RCC 7860 (cell line): ENCODE data around the gene SEMA6C.

Experiments used
- DNase-seq: peaks from one replicate; pipeline ENCODE4 v3.0.0-alpha.2; 2015; ENCODE audit warnings: low spot score
- FAIRE-seq: peaks from 2 replicates; lab custom pipeline; 2012; peaks lifted over from hg19 to GRCh38; lab: Jason Lieb, UNC

SEMA6C gene

DNA sequence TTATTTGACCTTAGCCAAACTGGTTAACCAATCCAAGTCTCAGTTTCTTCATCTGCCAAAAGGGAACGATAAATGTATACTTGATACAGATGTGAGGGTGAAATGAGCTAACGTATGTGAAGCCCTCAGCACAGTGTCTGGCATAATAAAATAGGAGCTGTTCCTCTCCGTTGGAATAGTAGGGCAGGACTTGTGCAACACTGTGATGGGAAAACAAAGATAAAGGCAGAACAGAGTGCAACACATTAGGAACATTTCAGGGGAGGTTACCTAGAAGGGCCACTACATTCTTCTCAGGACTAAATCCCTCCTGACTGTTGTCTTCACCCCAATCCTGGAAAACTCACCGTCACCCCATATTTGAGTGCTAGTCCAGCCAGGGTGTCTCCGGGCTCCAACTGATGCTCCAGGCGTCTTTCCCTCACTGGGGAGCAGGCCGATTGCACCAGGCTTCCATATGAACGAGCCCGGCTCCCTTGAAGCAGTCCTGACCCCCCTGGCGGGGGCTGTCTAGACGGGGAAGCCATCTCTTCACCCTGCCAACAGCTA, 18.4 kb upstream of the SEMA6C start:
- FAIRE-seq, result no peak
- DNase-seq, result no peak

DNA sequence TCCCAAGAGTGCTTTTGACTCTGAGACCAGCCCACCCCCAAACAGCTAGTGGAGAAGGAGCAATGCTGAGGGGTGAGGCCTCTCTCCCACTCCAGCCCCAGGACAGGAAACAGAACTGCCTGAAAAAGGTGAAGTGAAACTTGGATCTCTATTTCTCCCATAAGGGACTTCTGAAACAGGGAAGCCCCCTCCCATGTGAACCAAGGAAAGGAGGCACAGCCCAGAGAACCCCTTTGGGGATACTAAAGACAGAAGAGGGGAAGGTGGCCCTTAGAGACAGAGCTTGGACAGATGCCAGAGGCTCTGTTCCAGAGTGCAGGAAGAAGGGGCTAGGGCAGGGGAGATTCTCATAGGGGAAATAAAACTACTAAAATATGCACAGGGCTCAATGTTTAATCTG, 12.9 kb upstream of the SEMA6C start:
- no peak for FAIRE-seq

DNA sequence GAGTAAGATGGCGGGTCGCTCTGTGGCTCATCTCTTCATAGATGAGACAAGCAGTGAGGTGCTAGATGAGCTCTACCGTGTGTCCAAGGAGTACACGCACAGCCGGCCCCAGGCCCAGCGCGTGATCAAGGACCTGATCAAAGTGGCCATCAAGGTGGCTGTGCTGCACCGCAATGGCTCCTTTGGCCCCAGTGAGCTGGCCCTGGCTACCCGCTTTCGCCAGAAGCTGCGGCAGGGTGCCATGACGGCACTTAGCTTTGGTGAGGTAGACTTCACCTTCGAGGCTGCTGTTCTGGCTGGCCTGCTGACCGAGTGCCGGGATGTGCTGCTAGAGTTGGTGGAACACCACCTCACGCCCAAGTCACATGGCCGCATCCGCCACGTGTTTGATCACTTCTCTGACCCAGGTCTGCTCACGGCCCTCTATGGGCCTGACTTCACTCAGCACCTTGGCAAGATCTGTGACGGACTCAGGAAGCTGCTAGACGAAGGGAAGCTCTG, 12.4 kb upstream of the SEMA6C start:
- no peak for DNase-seq
- no peak for FAIRE-seq

More for the DNA sequence above, 12.9 kb upstream of the SEMA6C start:
- DNase-seq, result no peak

DNA sequence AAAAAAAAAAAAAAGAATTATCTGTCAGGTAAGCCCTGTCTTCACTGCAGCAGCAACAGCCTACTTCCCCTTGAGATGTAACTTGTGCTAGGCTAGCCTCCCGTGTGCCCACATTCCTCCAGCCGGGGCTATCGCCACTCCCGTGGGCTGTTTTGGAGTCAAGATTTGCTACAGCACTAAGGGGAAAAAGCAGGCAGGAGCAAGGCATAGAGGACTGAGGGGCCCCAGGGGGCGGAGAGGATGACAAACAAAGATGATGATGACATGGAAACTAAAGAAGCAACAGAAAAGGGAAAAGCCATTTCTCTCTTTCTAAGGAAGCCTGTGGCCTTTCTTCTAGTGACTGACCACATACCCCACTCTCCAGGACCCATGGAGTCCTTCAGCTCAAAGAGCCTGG, 11.9 kb upstream of the SEMA6C start:
- DNase-seq, result no peak
- no peak for FAIRE-seq

DNA sequence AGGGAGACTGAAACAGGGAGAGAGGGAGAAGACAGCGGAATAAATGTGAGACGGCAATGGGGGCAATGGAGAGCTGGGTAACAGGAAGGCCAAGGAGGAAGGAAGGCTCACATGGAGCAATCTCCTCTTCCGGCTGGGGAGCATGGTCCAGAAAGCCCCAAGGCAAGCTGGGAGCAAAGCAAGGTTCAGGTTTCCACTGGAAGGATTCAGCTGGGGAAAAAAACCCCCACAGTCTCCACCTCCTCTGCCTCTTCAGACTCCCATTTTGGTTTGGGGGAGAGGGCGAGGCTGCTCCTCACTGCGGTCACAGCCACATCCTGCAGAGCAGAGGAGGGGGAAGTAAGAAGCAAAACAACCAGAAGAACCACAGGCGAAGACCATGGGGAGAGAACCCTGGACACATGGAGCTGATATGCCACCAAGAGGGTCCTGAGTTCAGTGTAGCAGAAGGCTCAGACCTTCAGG, 10.7 kb upstream of the SEMA6C start:
- FAIRE-seq (no peak), DNase-seq (no peak)

DNA sequence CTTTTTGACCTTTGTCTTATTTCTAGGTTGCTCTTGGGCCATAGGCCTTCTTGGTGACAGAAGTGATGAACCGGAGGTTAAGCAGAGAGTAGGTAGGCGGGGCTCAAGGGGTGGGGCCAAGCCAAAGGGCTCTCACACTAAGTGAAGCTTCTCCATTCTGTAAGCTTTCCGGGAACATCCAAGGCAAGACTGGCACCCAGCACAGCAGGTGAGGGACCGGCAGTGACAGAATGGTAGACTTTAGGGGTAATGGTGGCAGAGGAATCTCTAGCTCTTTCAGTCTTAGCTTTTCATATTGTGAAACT, 10.0 kb upstream of the SEMA6C start, which contains the start of gene TNFAIP8L2:
Gene TNFAIP8L2, plus strand, starts transcription at position 135 of the 305 bp plus-strand sequence. CDS start 2,049 bp downstream, outside the sequence.
- no peak for DNase-seq
- no peak for FAIRE-seq

DNA sequence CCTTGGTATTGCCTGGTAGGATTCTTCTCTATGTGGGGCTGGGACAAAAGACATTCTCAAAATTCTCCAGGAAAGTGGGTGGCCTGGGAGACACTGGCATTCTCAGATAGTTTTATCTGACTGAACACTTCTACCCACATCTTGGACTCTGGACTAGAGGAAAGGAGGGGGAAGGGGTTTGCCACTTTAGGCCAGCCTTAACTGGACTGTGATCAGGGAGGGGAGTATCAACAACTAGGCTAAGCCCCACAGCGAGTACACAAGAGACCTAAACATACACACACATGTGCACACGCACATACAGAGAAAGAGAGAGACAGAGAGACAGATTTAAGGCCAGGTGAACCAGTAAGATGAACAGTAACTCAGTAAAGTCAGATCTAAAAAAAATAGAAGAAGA, 1.2 kb upstream of the SEMA6C start:
- FAIRE-seq, result no peak
- DNase-seq, result no peak

DNA sequence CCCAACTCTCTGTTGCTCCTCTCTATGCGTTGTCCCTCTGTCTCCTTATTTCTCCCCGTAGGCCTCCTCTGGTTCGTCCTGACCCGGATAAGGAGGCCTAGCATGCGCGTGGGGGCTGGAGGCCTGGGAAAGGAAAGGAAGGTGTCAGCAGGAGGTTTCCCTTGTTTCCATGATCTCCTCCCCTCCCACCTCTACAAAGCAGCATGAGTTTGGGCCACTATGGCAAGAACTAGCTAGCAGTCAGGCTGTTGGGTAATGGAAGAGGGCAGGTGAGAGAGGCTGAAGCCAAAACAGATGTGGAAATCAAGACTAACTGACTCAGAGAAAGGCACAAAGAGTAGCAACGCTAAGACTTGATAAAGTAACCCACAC, 687 bp upstream of the SEMA6C start:
- no peak for FAIRE-seq
- DNase-seq, result no peak

DNA sequence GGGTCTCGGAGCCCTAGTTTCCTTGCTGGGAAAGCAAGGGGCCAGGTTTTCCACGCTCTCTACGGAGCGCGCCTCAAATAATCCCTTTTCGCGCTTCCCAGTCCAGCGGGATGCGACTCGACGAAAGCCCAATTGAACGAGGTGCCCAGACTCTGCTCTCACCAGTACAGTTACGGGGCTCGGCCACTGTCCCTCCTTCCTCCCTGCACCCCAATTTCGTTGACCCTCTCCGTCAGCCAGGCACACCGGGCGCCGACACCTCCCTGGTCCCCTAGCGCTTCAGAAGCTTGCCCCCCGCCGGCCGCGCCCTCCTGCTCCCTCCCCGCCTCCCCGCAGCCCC, 389 bp downstream of the SEMA6C start:
- FAIRE-seq, result no peak
- DNase-seq, result no peak

DNA sequence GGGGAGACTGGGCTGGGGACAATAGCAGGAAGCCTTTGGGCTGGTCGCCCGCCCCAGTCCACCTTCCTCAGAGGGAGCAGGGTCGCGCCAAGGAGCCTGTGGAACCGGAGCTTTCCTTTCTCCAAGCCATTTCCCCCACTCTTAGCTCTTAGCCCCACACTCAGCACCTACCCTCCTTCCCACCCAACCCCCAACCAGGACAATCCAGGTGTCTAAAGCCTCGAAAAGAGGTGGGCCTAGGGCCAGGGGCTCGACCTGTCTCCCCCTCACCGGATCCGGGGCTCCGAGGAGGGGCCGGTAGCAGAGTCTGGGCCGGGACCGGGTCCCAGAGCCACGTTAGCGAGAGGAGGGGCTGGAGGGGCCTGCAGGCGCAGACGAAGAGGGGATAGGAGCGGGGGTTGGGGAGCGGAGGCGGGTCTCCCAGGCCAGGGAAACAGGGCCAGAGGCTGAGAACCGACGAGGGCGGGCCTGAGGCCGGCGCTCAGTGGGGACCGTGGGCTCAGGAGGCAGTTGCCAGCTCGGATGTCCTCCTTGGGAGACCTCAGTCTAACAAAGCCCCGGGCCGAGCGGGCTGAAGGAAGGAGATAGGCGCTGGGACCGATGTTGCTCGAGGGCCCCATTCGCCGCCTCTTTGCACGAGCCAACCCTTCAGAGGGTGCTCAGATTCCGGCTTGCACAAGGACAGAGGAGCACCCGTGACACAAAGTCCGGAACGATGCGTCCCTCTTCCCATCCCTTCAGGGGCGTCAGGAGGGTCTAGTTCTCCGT, 943 bp downstream of the SEMA6C start:
- no peak for FAIRE-seq
- DNase-seq, result no peak

DNA sequence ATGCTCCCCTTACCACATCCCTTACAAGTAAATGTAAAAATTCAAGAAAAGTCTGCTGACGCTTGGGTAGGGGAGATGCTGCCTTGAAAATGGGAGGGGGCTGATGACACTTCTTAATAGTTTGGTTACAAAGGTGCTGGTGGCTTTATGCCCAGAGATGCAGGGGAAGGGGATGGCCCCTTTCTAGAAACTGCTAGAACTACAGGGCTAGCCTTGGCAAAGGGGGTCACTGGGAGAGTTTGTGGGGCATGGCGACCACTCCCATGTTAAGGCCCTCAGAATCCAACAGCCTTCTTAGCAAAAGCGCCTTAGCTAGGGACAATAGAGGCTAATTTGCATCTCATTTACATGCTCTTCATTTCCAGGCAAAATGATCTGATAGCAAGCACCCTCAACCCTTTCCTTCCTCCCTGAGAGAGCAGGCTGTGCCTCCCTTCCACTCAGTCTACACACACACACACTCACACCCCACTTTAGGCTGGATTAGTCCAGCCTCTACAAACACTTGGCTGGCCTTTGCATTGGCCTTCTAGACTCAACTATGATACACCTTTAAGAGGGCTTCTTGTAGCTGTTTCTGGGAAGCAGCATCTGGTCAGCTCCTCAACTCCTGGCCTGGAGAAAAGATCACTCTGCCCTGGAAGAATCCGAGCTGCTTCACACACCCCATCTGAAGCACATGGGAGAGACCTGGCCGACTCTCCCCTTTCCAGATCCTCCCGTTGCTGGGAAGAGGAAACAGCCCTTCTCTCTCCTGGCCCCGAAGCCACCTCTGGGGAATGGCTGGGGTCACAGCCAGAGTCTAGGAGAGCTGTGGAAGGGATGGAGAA, 1.7 kb downstream of the SEMA6C start:
- DNase-seq, result no peak
- no peak for FAIRE-seq

DNA sequence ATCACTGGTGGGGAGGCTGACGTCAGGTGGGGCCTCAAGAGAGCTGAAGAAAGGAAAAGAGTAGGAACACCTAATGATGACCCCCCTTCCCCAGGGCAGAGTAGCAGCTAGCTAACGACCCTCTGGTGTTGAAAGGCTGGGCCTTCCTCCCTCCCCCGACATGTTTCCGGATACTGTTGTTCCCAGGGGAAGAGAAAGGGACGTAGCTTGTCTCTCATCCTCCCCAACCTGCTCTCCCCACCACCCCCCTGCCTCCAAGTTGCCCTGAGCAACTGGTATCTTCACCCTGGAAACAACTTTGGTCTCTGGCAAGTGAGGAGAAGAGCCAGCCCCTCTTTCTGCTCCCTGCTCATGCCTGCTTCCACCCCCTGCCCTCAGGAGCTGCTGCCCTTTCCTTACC, 2.4 kb downstream of the SEMA6C start:
- FAIRE-seq (no peak), DNase-seq (no peak)

DNA sequence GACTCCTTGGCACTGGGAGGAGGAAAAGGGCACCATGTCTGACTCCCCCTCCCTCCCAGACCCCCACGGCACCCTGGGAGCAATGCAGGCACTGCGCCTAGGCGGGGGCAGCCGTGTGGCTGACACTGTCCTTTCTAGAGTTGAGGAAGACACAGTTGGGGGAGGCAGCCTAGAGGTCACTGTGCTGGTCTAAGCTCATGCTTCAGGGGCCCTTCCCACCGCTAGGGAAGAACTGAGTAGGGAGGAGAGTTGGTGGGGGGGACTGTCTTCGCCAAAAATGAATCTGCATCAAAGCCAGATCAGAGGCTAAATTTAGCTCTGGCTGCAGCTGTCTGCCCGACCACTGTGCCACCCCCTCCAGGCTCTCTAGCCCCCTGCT, 3.4 kb downstream of the SEMA6C start:
- DNase-seq (no peak), FAIRE-seq (no peak)

DNA sequence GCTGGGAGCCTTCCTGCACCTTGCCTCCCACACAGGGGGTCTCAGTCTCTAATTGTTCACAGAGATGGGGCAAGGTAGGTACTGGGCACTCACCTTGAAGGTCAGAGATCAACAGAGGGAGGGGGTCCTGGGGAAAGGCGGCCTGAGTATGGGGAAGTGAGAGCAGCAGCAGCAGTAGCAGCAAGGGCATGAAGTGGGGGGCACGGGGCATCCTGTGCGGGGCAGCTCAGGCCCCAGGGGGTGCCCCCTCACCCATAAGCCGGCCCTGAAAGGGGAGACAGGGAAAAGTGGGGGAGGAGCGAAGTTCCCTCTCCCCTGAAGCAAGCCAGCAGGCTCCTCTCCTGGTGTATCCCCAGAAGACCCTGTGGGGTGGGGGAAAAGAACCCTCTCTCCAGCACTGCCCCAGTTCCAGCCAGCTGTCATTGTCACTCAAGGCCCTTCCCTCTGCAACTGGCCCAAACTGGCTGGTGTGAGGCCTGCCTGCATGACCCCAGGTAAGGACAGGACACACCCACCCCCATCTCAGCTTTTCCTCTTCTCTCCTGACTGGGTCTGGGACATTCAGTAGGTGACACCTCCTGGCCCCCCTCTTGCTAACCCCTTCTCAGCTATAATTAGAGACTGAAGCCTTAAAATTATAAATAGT, 3.9 kb downstream of the SEMA6C start:
- FAIRE-seq, result no peak
- no peak for DNase-seq

DNA sequence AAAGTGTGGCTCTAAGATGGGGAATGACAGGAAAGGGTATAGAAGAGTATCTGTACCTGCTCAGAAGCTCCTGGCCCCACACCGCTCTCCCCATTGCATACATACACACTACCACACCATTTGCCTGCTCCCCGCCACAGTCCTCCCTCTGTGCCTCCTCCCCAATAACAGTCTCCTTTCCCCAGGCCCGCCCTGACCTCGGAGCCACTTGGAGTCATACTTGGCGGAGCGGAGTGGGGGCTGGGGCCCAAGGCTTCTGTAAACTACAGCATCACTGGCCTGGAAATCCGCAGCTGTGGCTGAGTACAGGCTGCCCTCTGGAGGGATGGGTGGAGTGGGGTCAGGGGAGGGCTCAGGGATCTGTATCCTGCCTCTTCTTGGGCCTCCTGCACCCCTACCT, 8.6 kb downstream of the SEMA6C start:
- FAIRE-seq (no peak), DNase-seq (no peak)

DNA sequence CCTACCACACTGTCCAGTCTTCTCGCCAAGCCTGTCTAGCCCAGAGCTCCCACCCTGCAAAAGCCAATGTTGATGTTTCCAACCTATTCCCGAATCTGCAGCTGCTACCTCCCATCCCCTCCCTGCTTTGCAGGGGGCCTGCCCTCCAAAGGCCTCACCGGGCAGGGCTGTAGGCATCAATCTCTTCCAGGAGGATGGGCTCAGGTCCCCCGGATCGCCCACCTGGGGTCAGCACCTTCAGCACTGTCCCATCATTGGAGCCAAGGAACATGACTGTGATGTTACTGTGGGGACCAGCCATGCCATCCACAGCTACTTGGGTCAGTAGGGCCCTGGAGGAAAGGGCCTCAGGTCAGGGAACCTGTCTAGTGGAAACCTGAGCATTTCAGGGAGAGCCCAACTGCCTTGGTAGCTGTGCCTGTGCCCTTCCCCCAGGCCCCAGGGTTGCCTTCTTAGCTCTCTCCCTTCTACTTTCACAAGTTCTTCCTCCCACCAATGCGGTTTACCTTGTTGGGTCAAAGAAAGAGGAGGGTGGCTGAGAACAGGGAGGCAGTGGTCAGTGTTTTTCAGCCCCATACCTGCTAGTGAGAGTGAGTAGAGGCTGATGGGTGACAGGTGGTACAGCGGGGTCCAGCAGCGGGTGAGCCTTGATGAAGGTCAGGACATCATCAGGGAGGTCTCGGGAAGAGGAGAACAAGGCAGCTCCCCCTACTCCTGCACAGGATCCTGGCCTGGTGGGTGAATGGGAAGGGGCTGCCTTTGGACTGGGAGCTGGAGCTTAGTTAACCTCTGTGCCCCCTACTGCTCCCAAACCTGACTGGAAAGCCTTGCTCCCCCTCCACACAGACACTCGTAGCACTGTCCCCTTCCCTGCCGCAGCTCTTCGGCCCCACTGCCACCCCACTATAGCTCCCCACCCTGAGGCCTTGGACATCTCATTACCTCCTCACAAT, 10.7 kb downstream of the SEMA6C start:
- DNase-seq (no peak), FAIRE-seq (no peak)

DNA sequence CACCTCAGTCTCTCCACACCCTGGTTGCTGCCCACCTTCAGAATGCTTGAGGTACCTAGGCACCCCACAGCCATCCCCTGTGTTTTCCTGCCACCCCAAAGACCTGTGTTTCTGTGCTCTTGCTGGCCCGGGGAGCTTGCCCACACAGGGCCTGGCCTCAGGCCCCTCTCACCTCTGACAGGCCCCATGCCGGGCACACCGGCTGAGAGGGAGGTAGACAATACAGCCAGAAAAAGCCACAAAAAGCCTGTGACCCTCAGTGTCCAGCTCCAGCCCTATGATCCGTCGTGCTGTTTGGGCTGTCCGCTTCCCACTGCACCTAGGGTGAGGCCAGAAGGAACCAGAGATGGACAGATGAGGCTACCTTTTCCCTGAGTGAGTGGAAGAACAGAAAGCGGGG, 11.4 kb downstream of the SEMA6C start:
- DNase-seq, result no peak
- FAIRE-seq, result no peak

DNA sequence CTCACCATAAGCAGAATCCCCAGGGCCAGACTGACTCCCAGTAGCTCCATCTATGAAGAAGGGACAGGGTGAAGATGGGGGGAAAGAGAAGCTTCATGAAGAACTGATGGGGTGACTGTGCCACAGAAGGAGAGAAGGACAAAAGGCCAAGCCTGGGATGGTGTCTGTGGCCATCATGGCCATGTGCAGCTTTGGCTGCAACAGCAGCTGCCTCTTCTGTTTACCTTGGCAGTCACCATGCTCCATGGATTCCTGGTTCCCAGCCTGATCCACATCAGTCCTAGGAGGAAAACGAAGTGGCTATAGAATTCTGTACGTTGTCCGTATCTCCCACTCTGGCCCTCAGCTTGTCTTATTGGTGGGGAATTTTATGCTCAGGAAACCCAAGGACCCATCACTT, 12.0 kb downstream of the SEMA6C start:
- FAIRE-seq (no peak), DNase-seq (no peak)

DNA sequence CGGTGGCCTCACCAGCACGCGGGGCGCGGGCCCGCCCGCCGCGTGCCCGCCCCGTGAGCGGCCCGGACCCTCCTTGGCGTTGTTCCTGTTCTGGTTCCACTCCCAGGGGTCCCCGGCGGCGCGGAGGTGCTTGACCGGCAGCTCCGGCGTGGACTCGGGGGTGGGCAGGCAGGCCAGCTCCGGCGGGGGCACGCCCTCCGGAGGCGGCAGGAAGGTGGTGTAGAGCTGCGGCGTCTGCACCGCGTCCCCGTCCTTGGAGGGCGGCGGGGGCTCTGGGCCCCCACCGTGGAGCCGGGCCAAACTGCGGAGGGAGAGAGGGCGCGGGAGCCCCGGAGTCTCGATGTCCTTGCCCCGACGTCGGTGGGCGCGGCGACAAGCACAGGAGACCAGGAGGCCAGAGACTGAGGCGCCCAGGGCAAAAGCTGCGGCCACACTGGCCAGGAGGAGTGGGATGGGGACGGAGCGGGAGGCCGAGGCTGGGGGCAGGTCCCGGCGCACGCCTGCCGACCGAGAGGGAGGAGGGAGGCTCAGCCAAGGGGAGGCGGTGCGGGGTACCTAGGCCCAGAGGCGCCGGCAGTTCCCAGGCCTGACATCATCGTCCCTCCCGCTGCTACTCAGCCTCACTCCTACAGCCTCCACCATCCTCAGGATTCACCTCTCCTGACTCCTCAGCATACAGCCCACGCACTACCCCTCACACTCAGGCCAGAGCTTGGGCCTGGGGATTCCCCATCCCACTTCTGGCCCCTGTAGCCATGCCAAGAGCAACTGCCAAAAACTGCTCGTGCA, 13.2 kb downstream of the SEMA6C start:
- DNase-seq, result no peak
- FAIRE-seq, result no peak
